IMR-90 (cell line): Measurements from ENCODE around the gene SPEG. TPM values are rescaled to one million over a fixed set of nuclear protein-coding genes. Genes with fewer than 3 reads are reported as not detected.

Source experiments
- ATAC-seq: fragments of 200-7000 bp; cut with Tn5 transposase; 2 replicates; pipeline ENCODE4 v1.9.1; 2020; ENCODE audit warnings: low read depth, mild to moderate bottlenecking, moderate library complexity
- BruUV-seq: library from RNA; stranded (reverse); fragments of 400-500 nt; replicated peaks from 2 replicates; lab custom pipeline; 2021; lab: Mats Ljungman, UMichigan
- CTCF ChIA-PET: fragments of 300-600 bp; formaldehyde crosslinking; extraction: SDS; loops from one replicate; lab custom pipeline; 2021; ENCODE audit warnings: antibody characterized with exemption; lab: Yijun Ruan, JAX
- POLR2A ChIA-PET: fragments of 300-600 bp; sonication (Branson Sonifier 250); formaldehyde crosslinking; loops from one replicate; lab custom pipeline; 2022; ENCODE audit warnings: antibody characterized with exemption; ENCODE audit not compliant: unreplicated experiment; lab: Charles Lee
- DNase-seq: peaks from one replicate; pipeline ENCODE4 v3.0.0; 2013
- H2AFZ ChIP-seq: replicated peaks from 2 replicates; pipeline ENCODE3; 2013; ENCODE audit warnings: low read length, mild to moderate bottlenecking; ENCODE audit not compliant: poor library complexity
- H2AK5ac ChIP-seq: 2 replicates; pipeline ENCODE4 v1.6.1; 2013; ENCODE audit warnings: low read depth, low read length, inconsistent platforms
- H2AK9ac ChIP-seq: replicated peaks from 2 replicates; pipeline ENCODE3; 2013; ENCODE audit warnings: mild to moderate bottlenecking, low read depth, low read length, moderate library complexity; ENCODE audit not compliant: poor library complexity
- H2BK120ac ChIP-seq: 2 replicates; pipeline ENCODE4 v1.6.1; 2013; ENCODE audit warnings: low read depth, low read length, inconsistent platforms
- H2BK15ac ChIP-seq: 3 replicates; pipeline ENCODE4 v1.6.1; 2013; ENCODE audit warnings: low read depth, low read length, inconsistent platforms
- H2BK20ac ChIP-seq: 2 replicates; pipeline ENCODE4 v1.6.1; 2013; ENCODE audit warnings: low read depth, mild to moderate bottlenecking, inconsistent platforms, low read length, moderate library complexity
- H2BK5ac ChIP-seq: 2 replicates; pipeline ENCODE4 v1.6.1; 2013; ENCODE audit warnings: mild to moderate bottlenecking, low read depth, low read length, inconsistent platforms; ENCODE audit not compliant: poor library complexity, severe bottlenecking
- H3K14ac ChIP-seq: replicated peaks from 2 replicates; pipeline ENCODE4 v1.6.1; 2013; ENCODE audit warnings: low read depth, low read length, inconsistent platforms
- H3K18ac ChIP-seq: 2 replicates; pipeline ENCODE4 v1.6.1; 2013; ENCODE audit warnings: low read depth, low read length, control low read depth
- H3K23ac ChIP-seq: 2 replicates; pipeline ENCODE4 v1.6.1; 2013; ENCODE audit warnings: low read depth, low read length, inconsistent platforms
- H3K27ac ChIP-seq: 2 replicates; pipeline ENCODE4 v1.5.1; 2013; ENCODE audit warnings: mild to moderate bottlenecking, control low read depth, low read length; ENCODE audit not compliant: insufficient read depth
- H3K27me3 ChIP-seq: 2 replicates; pipeline ENCODE4 v1.6.1; 2013; ENCODE audit warnings: low read length; ENCODE audit not compliant: control insufficient read depth, insufficient read depth
- H3K36me3 ChIP-seq: 2 replicates; pipeline ENCODE4 v1.6.1; 2013; ENCODE audit warnings: low read length, mixed read lengths; ENCODE audit not compliant: control insufficient read depth, insufficient read depth
- H3K4ac ChIP-seq: 2 replicates; pipeline ENCODE4 v1.6.1; 2013; ENCODE audit warnings: low read depth, low read length, inconsistent platforms
- H3K4me1 ChIP-seq: 2 replicates; pipeline ENCODE4 v1.6.1; 2013; ENCODE audit warnings: low read length, mixed read lengths; ENCODE audit not compliant: control insufficient read depth, insufficient read depth
- H3K4me2 ChIP-seq: 2 replicates; pipeline ENCODE4 v1.6.1; 2013; ENCODE audit warnings: low read depth, mild to moderate bottlenecking, control low read depth, low read length, moderate library complexity
- H3K4me3 ChIP-seq: 2 replicates; pipeline ENCODE4 v1.5.1; 2013; ENCODE audit warnings: low read depth, mild to moderate bottlenecking, control low read depth, low read length, moderate library complexity; ENCODE audit not compliant: insufficient read depth
- H3K56ac ChIP-seq: 2 replicates; pipeline ENCODE4 v1.6.1; 2013; ENCODE audit warnings: low read length, inconsistent platforms; ENCODE audit not compliant: insufficient read depth; ENCODE audit errors: extremely low read depth
- H3K79me1 ChIP-seq, 2 experiments: 2 replicates each; pipeline ENCODE4 v1.6.1; 2013; ENCODE audit warnings: low read length in 2 of 2, inconsistent platforms in 1 of 2, low read depth in 1 of 2
- H3K9ac ChIP-seq: 2 replicates; pipeline ENCODE4 v1.6.1; 2013; ENCODE audit warnings: low read depth, low read length, control low read depth
- H3K9me1 ChIP-seq: 2 replicates; pipeline ENCODE4 v1.6.1; 2013; ENCODE audit warnings: low read length, inconsistent platforms; ENCODE audit not compliant: insufficient read depth
- H3K9me3 ChIP-seq: 2 replicates; pipeline ENCODE4 v1.6.1; 2013; ENCODE audit warnings: low read length; ENCODE audit not compliant: control insufficient read depth, insufficient read depth
- H4K20me1 ChIP-seq: 2 replicates; pipeline ENCODE4 v1.6.1; 2013; ENCODE audit warnings: low read length, inconsistent platforms; ENCODE audit not compliant: insufficient read depth
- H4K5ac ChIP-seq: 2 replicates; pipeline ENCODE4 v1.6.1; 2013; ENCODE audit warnings: mild to moderate bottlenecking, low read depth, low read length, control low read depth
- H4K8ac ChIP-seq, 2 experiments: 2 replicates each; pipeline ENCODE4 v1.6.1; 2013; ENCODE audit warnings: low read depth in 2 of 2, low read length in 2 of 2, control low read depth in 1 of 2, inconsistent platforms in 1 of 2
- H4K91ac ChIP-seq: 2 replicates; pipeline ENCODE4 v1.6.1; 2013; ENCODE audit warnings: low read depth, low read length, inconsistent platforms; ENCODE audit not compliant: insufficient read depth
- MAZ ChIP-seq: IDR thresholded peaks from 2 replicates; pipeline ENCODE4 v1.6.1; 2012; ENCODE audit warnings: low read depth, mild to moderate bottlenecking, low read length, improper control_type of control experiment, moderate library complexity, borderline replicate concordance
- RAD21 ChIP-seq: IDR thresholded peaks from 2 replicates; pipeline ENCODE4 v1.6.1; 2012; ENCODE audit warnings: low read length, improper control_type of control experiment
- RCOR1 ChIP-seq: IDR thresholded peaks from 2 replicates; pipeline ENCODE4 v1.6.1; 2012; ENCODE audit warnings: mild to moderate bottlenecking, low read length, improper control_type of control experiment; ENCODE audit not compliant: insufficient replicate concordance
- RFX5 ChIP-seq: IDR thresholded peaks from 2 replicates; pipeline ENCODE4 v1.8.0; 2012; ENCODE audit warnings: low read depth, mild to moderate bottlenecking, low read length, moderate library complexity
- SMC3 ChIP-seq: fragments of 150-350 bp; IDR thresholded peaks from 2 replicates; pipeline ENCODE4 v1.6.1; 2016; ENCODE audit warnings: low read depth, mild to moderate bottlenecking, antibody characterized with exemption, low read length, moderate library complexity
- WGBS, 2 experiments: methylation state at CpG; one replicate each; pipeline versions ENCODE4 v1.1.5 to v1.1.7; 2013; ENCODE audit warnings: missing lambda C conversion rate in 2 of 2; ENCODE audit not compliant: insufficient read length in 1 of 2; ENCODE audit errors: extremely low coverage in 2 of 2; 5-methylcytosine and 5-hydroxymethylcytosine counted together
- dilution Hi-C: fragments of 300-500 bp; cut with HindIII; formaldehyde crosslinking; loops from one replicate; pipeline ENCODE4 v1.14.3; 2018; ENCODE audit warnings: low sequenced_read_pairs; ENCODE audit not compliant: unreplicated experiment
- in situ Hi-C: fragments of 300-500 bp; cut with MboI; formaldehyde crosslinking; loops from 3 replicates; pipeline ENCODE4 v1.14.3; 2019; ENCODE audit warnings: low sequenced_read_pairs, inconsistent platforms, mixed read lengths
- intact Hi-C: fragments of 100-400 bp; cut with micrococcal nuclease; formaldehyde crosslinking; loops from 2 replicates; pipeline ENCODE4 v1.10.0; 2022
- polyA plus RNA-seq, 3 experiments: library from polyadenylated mRNA; depleted of rRNA; stranded (reverse); fragments of >200 nt; gene quantifications; 2 replicates each; pipeline ENCODE4 v1.2.3, GENCODE V29; 2012; ENCODE audit warnings: low replicate concordance in 1 of 3
- total RNA-seq: library from RNA; depleted of rRNA; stranded (reverse); fragments of >200 nt; gene quantifications from 2 replicates; pipeline ENCODE4 v1.2.3, GENCODE V29; 2012

The SPEG gene
- total and polyA plus RNA-seq, 2 of the 4 experiments (the other 2 are of a cell fraction), result 6.8 to 81.6 TPM

GRCh38 chr2:219425238-219426067, 9.2 kb upstream of the SPEG start:
- in situ Hi-C loops (no loop called here), intact Hi-C loops (no loop called here), dilution Hi-C loops (no loop called here)
- Histone ChIP-seq H3K56ac (no peak overlapping the region), H4K5ac (no peak overlapping the region), H3K18ac (no peak overlapping the region), H3K36me3 (no peaks in the 10 kb centered on the region), H2AK5ac (peak overlapping the region; percentile 61; the same call in 1 of the 2 replicates), H3K9ac (no peak overlapping the region), H3K9me3 (no peaks in the 10 kb centered on the region), H4K20me1 (peaks cover 3% of the 10 kb centered on the region; the same call in 1 of the 2 replicates), H2BK5ac (no peak overlapping the region), H2AK9ac (peak overlapping the region; percentile 75), H2BK15ac (no peak overlapping the region), H3K14ac (no peak overlapping the region), H3K9me1 (peaks cover 6% of the 10 kb centered on the region), H3K4me3 (no peak overlapping the region), H2BK20ac (no peak overlapping the region), H3K27me3 (no peaks in the 10 kb centered on the region; the same call in 1 of the 2 replicates), H4K91ac (no peak overlapping the region), H2BK120ac (no peak overlapping the region), H3K4ac (no peak overlapping the region; the same call in 1 of the 2 replicates), H3K23ac (no peak overlapping the region), H4K8ac (no peak overlapping the region), H2AFZ (peak overlapping the region; percentile 54), H3K4me1 (peaks cover 10% of the 10 kb centered on the region), H3K27ac (no peak overlapping the region), H3K79me1 (no peaks in the 10 kb centered on the region), H3K4me2 (no peak overlapping the region)
- TF ChIP-seq RFX5, result no peak
- TF ChIP-seq RAD21, result no peak
- no peak for TF ChIP-seq MAZ
- no peak for TF ChIP-seq SMC3
- TF ChIP-seq RCOR1, result no peak
- no TSS peak for BruUV-seq
- WGBS, 2 experiments, result 93% methylated on average over 3 of the region's 8 CpGs; no CpG with 5 or more reads in 1 of the 2 experiments
- ChIA-PET POLR2A (no interaction called here), CTCF (interaction anchor here (1.2 kb wide), 1 partner anchor 104 kb away, joined by 3 read pairs; no protein-coding TSS in a partner anchor)
- ATAC-seq (no peak), DNase-seq (no peak)
